GM19372 (cell line): Measurements from ENCODE around the gene ZFAND3.
"Not testable (repeated sequence)": the region's sequence is repeated elsewhere in the genome, so short reads cannot be mapped to it uniquely, and the experiment has no call there.

Experiments used
- ATAC-seq: cut with Tn5 transposase; IDR thresholded peaks from one replicate; pipeline ENCODE4 v1.9.1; 2021; ENCODE audit warnings: mild to moderate bottlenecking, low read depth, moderate library complexity; ENCODE audit not compliant: unreplicated experiment

ZFAND3 gene

GRCh38 chr6:38032797-38033196 is 213.3 kb downstream of the ZFAND3 start:
- no peak for ATAC-seq

- ATAC-seq = no peak
Measured at GRCh38 chr6:38033442-38033982, 214.0 kb downstream of the ZFAND3 start.

GRCh38 chr6:38034274-38034914 is 214.9 kb downstream of the ZFAND3 start:
- no peak for ATAC-seq

- ATAC-seq = no peak
Measured at GRCh38 chr6:38035478-38035877, 216.0 kb downstream of the ZFAND3 start.

GRCh38 chr6:38039502-38039901 is 220.0 kb downstream of the ZFAND3 start:
- ATAC-seq = no peak

- ATAC-seq = no peak
Measured at GRCh38 chr6:38040254-38040653, 220.7 kb downstream of the ZFAND3 start.

GRCh38 chr6:38043259-38043753 is 223.8 kb downstream of the ZFAND3 start:
- ATAC-seq = no peak

GRCh38 chr6:38045701-38046305 is 226.3 kb downstream of the ZFAND3 start:
- no peak for ATAC-seq

- no peak for ATAC-seq
Measured at GRCh38 chr6:38047562-38047961, 228.0 kb downstream of the ZFAND3 start.

GRCh38 chr6:38049861-38050397 is 230.4 kb downstream of the ZFAND3 start:
- ATAC-seq = not testable (repeated sequence)

GRCh38 chr6:38051819-38052434 is 232.4 kb downstream of the ZFAND3 start:
- ATAC-seq = no peak

- no peak for ATAC-seq
Measured at GRCh38 chr6:38054527-38055202, 235.1 kb downstream of the ZFAND3 start.

GRCh38 chr6:38055203-38055589 is 235.7 kb downstream of the ZFAND3 start:
- no peak for ATAC-seq

- ATAC-seq = no peak
Measured at GRCh38 chr6:38056361-38056760, 236.8 kb downstream of the ZFAND3 start.

- ATAC-seq = no peak
Measured at GRCh38 chr6:38057994-38058393, 238.5 kb downstream of the ZFAND3 start.

GRCh38 chr6:38062066-38062465 is 242.5 kb downstream of the ZFAND3 start:
- no peak for ATAC-seq

- no peak for ATAC-seq
Measured at GRCh38 chr6:38063973-38064372, 244.4 kb downstream of the ZFAND3 start.

- ATAC-seq = no peak
Measured at GRCh38 chr6:38064431-38064830, 244.9 kb downstream of the ZFAND3 start.

- ATAC-seq = no peak
Measured at GRCh38 chr6:38065734-38066305, 246.3 kb downstream of the ZFAND3 start.

GRCh38 chr6:38067263-38067980 is 247.9 kb downstream of the ZFAND3 start:
- no peak for ATAC-seq
